ENCODE measurements around the gene RP2. TPM values are rescaled to one million over a fixed set of nuclear protein-coding genes. Genes with fewer than 3 reads are reported as not detected.

RP2 gene
- total and polyA plus RNA-seq, 2 of the 8 experiments (the other 6 are each of a cell fraction or from before 2014, with no cell fraction given): 2.2 to 6.9 TPM

- CTCF ChIA-PET (ENCODE audit: partially characterized antibody): interaction anchor here (1.0 to 1.7 kb wide), 5 partner anchors 8 to 139 kb away, joined by 3 to 5 read pairs (median 4); no protein-coding TSS in a partner anchor
- peak; percentile 19 for FAIRE-seq
- TF ChIP-seq YY1 (IDR thresholded peaks at IDR 0.05; ENCODE audit: low read depth, low read length) (no peak), SP4 (IDR thresholded peaks at IDR 0.05; ENCODE audit: low read length) (no peak)
Observed at GRCh38 chrX:46791927-46792809, 44.7 kb upstream of the RP2 start.

More at GRCh38 chrX:46791927-46792809, 44.7 kb upstream of the RP2 start:
- Histone ChIP-seq H4K20me1 (replicated peaks in 1 of 2; ENCODE audit: control insufficient read depth in 1 of 2, insufficient read depth in 2 of 2, low read length in 2 of 2) (no peaks in the 10 kb centered on the region), H3K4me3 (ENCODE audit: extremely low read depth in 1 of 4, insufficient read depth in 2 of 4, low read depth in 3 of 4, low read length in 4 of 4) (no peak overlapping the region), H3K9me3 (ENCODE audit: insufficient read depth in 2 of 2, low read depth in 1 of 2, low read length in 1 of 2) (no peaks in the 10 kb centered on the region), H3K79me1 (ENCODE audit: low read depth, low read length) (no peaks in the 10 kb centered on the region), H3K36me3 (ENCODE audit: control insufficient read depth in 2 of 4, insufficient read depth in 4 of 4, low read length in 3 of 4) (no peaks in the 10 kb centered on the region), H3K4me2 (ENCODE audit: insufficient read depth in 1 of 2, low read depth in 2 of 2, low read length in 2 of 2) (no peak overlapping the region), H3K56ac (replicated peaks; ENCODE audit: insufficient read length, low read depth, low read length) (no peak overlapping the region), H3K79me2 (ENCODE audit: control insufficient read depth in 1 of 2, insufficient read depth in 2 of 2, low read length in 2 of 2) (no peaks in the 10 kb centered on the region), H3K27me3 (replicated peaks in 1 of 4; ENCODE audit: control insufficient read depth in 3 of 4, extremely low read depth in 1 of 4, insufficient read depth in 3 of 4, low read length in 3 of 4) (no peaks in the 10 kb centered on the region), H3K23ac (ENCODE audit: insufficient read length) (no peak overlapping the region), H2BK15ac (ENCODE audit: low read length) (no peak overlapping the region), H3K4ac (replicated peaks; ENCODE audit: insufficient read length, low read depth, low read length) (no peak overlapping the region), H3K27ac (ENCODE audit: low read depth, low read length) (no peak overlapping the region), H4K8ac (ENCODE audit: extremely low read depth, insufficient read depth, low read length) (no peak overlapping the region), H4K91ac (replicated peaks; ENCODE audit: insufficient read length, low read length) (peak overlapping the region; percentile 54), H3K23me2 (ENCODE audit: low read depth, low read length) (no peaks in the 10 kb centered on the region), H3K18ac (ENCODE audit: extremely low read depth, low read length) (no peak overlapping the region), H2AFZ (ENCODE audit: low read length) (no peak overlapping the region), H2BK12ac (ENCODE audit: low read depth, low read length) (peak overlapping the region; percentile 35; the same call in 1 of the 2 replicates), H3K9ac (replicated peaks in 1 of 4; ENCODE audit: extremely low read depth in 1 of 4, low read depth in 3 of 4, low read length in 3 of 4) (no peak overlapping the region), H2AK5ac (ENCODE audit: low read depth, low read length) (no peak overlapping the region), H3K14ac (ENCODE audit: insufficient read length) (no peak overlapping the region), H2BK120ac (replicated peaks; ENCODE audit: low read depth, low read length) (no peak overlapping the region), H2BK5ac (ENCODE audit: low read depth, low read length) (no peak overlapping the region), H4K5ac (ENCODE audit: insufficient read length, low read depth, low read length) (no peak overlapping the region), H2BK20ac (ENCODE audit: low read length) (no peak overlapping the region), H3K4me1 (replicated peaks in 1 of 4; ENCODE audit: control insufficient read depth in 3 of 4, insufficient read depth in 4 of 4, low read length in 3 of 4) (peaks cover 0 to 3% (median 0%) of the 10 kb centered on the region in 4 experiments; a peak in 1 of 7 replicates)
- no peak for DNase-seq (ENCODE audit: low read depth in 1 of 2, low spot score in 2 of 2)
- 56% methylated on average over 7 of the region's 7 CpGs; no CpG with 5 or more reads in 1 of the 2 experiments for WGBS, 2 experiments (ENCODE audit: extremely low coverage in 1 of 2, insufficient coverage in 1 of 2, insufficient read length in 1 of 2, insufficient replicate concordance in 2 of 2, low coverage in 1 of 2, low lambda C conversion rate in 2 of 2, missing lambda C conversion rate in 1 of 2)
- POLR2A ChIA-PET (ENCODE audit: partially characterized antibody): interaction anchor here (0.9 kb wide), 1 partner anchor 10 kb away, joined by 3 read pairs; no protein-coding TSS in a partner anchor
